ENCODE data around the gene MYBPC1.

The MYBPC1 gene

GRCh38 chr12:101598483-101598882, 3.7 kb downstream of the MYBPC1 start:
- TF ChIP-seq CTCF (IDR thresholded peaks at IDR 0.05; ENCODE audit: low read depth, low read length, missing control alignments) = no peak
- H3K4me3 ChIP-seq (replicated peaks; ENCODE audit: low read depth, low read length) = no peak overlapping the region
- DNase-seq (ENCODE audit: extremely low read depth, low read depth) = no peak

GRCh38 chr12:101599311-101599710, 4.5 kb downstream of the MYBPC1 start:
- no peak for DNase-seq (ENCODE audit: extremely low read depth, low read depth)
- no peak for TF ChIP-seq CTCF (IDR thresholded peaks at IDR 0.05; ENCODE audit: low read depth, low read length, missing control alignments)
- no peak overlapping the region for H3K4me3 ChIP-seq (replicated peaks; ENCODE audit: low read depth, low read length)

GRCh38 chr12:101599771-101600484, 5.2 kb downstream of the MYBPC1 start:
- TF ChIP-seq CTCF (IDR thresholded peaks at IDR 0.05; ENCODE audit: low read depth, low read length, missing control alignments) = no peak
- no peak for DNase-seq (ENCODE audit: extremely low read depth, low read depth)
- no peak overlapping the region for H3K4me3 ChIP-seq (replicated peaks; ENCODE audit: low read depth, low read length)

GRCh38 chr12:101604132-101604531, 9.4 kb downstream of the MYBPC1 start:
- no peak for DNase-seq (ENCODE audit: extremely low read depth, low read depth)
- no peak for TF ChIP-seq CTCF (IDR thresholded peaks at IDR 0.05; ENCODE audit: low read depth, low read length, missing control alignments)
- no peak overlapping the region for H3K4me3 ChIP-seq (replicated peaks; ENCODE audit: low read depth, low read length)

DNA sequence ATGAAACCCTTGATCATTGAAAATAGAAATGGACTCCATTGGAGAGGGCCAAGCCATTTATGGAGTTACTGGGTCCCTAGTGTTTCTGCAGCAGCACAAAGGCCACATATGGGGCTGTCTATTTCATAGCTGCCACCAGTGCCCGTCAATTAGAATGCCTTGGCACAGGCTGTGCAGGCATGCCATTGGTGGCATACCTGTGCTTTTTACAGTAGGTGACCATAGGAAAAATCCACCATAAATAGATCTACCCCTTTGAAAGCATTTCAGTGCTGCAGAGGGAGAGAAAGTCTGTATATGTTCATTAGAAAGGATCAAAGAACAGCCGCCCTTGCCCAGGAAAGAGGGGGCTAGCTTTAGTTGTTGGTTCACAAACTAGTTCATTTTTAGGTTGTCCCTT, 13.1 kb downstream of the MYBPC1 start:
- no peak for TF ChIP-seq CTCF (IDR thresholded peaks at IDR 0.05; ENCODE audit: low read depth, low read length, missing control alignments)
- no peak for DNase-seq (ENCODE audit: extremely low read depth, low read depth)
- no peak overlapping the region for H3K4me3 ChIP-seq (replicated peaks; ENCODE audit: low read depth, low read length)

DNA sequence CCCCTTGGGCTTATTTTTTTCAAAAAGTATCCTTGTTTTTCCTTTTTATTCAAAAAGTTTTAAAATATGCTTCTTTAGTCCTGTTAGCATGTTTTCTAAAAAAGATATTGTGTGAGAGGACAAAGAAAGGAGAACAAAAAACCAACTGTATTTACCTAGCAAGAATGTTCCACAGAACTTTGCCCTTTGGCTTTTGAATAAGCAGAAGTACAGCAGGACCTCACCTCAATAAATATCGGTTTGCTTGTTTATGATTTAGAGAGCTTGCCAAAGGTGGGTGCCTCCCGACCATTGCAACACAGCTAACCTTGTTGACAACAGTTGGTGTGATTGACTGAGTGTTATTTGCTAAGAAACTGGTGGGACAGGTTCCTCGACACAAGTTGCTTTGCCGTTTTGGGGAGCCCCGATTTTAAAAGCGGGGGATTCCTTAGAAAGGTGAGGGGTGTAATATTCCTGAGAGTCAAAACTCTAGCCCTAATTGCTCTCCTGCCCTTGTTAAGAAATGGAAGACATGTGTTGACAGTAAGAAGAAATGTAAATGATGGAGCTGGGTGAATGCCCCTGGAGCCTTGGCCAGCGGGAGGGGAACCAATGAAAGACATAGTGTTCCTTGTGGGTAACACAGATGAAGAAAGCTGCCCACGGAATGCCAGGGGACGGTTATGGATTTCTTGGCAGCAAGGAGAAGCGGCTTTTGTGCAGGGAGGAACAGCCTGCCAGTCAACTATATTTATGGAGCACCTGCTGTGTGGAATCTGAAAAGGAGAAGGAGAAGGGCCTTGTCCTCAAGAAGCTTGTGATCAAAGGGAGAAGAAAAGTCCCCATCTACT, 13.7 kb downstream of the MYBPC1 start:
- no peak overlapping the region for H3K4me3 ChIP-seq (replicated peaks; ENCODE audit: low read depth, low read length)
- no peak for DNase-seq (ENCODE audit: extremely low read depth, low read depth)
- no peak for TF ChIP-seq CTCF (IDR thresholded peaks at IDR 0.05; ENCODE audit: low read depth, low read length, missing control alignments)
